AG08395 (cell line): ENCODE measurements around the gene IGFBP1.
A peak's percentile ranks its signal among the peaks of the same experiment; 100 is the strongest.
"Not testable (repeated sequence)": the region's sequence is repeated elsewhere in the genome, so short reads cannot be mapped to it uniquely, and the experiment has no call there.

Experiments
- DNase-seq: peaks from one replicate; pipeline ENCODE4 v3.0.0; 2012; ENCODE audit warnings: mixed read lengths, low spot score

The IGFBP1 gene

DNA sequence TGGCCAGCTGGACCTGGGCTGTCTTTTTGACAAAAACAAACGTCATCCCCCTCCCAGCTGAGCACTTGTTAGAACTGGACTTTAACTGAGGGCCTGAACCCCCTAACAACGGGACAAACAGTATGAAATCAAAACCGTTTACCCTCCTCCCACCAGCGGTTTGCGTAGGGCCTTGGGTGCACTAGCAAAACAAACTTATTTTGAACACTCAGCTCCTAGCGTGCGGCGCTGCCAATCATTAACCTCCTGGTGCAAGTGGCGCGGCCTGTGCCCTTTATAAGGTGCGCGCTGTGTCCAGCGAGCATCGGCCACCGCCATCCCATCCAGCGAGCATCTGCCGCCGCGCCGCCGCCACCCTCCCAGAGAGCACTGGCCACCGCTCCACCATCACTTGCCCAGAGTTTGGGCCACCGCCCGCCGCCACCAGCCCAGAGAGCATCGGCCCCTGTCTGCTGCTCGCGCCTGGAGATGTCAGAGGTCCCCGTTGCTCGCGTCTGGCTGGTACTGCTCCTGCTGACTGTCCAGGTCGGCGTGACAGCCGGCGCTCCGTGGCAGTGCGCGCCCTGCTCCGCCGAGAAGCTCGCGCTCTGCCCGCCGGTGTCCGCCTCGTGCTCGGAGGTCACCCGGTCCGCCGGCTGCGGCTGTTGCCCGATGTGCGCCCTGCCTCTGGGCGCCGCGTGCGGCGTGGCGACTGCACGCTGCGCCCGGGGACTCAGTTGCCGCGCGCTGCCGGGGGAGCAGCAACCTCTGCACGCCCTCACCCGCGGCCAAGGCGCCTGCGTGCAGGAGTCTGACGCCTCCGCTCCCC lies at the start of gene IGFBP1:
IGFBP1 (plus strand) TSS at position 304 of the 808 bp plus-strand sequence; CDS start at position 469, 165 bp downstream.
- peak; percentile 57 for DNase-seq

- DNase-seq = not testable (repeated sequence)
These were observed 49.4 kb upstream of the IGFBP1 start for GRCh38 chr7:45838852-45839251.

GRCh38 chr7:45841926-45842717 lies 46.2 kb upstream of the IGFBP1 start:
- DNase-seq = not testable (repeated sequence)

DNA sequence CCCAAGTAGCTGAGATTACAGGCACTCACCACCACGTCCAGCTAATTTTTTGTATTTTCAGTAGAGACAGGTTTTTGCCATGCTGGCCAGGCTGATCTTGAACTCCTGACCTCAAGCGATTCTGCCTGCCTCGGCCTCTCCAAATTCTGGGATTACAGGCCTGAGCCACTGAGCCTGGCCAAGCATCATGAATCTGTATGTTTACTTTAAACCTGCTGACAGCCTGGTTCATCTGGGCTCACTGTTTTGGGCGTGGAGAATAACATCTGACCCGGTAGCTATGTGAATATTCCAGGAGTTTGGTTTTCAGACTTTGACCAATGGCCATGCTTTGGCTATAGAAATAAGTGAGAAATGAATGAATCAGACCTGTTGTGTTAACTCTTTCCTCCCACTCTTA lies 41.8 kb upstream of the IGFBP1 start:
- DNase-seq = not testable (repeated sequence)

DNA sequence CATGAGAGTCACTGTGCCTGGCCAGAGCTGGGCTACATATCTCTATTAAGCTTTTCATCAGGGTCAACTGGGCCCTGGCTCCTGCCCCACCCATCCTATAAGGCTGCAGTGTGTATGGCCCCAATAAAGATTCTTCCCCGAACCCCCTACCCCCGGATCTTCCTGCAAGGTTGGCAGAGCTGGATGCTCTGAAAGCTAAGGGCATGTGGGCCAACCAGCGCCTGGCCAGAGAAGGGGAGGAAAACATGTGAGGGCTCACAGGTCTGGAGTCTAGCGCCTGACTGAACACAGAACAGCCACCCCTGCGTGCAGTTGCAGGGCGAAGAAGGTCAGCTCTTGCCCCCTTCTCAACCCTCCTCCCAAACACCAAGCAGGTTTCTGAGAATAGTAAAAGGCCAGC lies 39.6 kb upstream of the IGFBP1 start:
- not testable (repeated sequence) for DNase-seq

GRCh38 chr7:45852984-45853383 lies 35.3 kb upstream of the IGFBP1 start:
- DNase-seq = not testable (repeated sequence)

- DNase-seq = not testable (repeated sequence)
These were observed 34.8 kb upstream of the IGFBP1 start for GRCh38 chr7:45853491-45853890.

DNA sequence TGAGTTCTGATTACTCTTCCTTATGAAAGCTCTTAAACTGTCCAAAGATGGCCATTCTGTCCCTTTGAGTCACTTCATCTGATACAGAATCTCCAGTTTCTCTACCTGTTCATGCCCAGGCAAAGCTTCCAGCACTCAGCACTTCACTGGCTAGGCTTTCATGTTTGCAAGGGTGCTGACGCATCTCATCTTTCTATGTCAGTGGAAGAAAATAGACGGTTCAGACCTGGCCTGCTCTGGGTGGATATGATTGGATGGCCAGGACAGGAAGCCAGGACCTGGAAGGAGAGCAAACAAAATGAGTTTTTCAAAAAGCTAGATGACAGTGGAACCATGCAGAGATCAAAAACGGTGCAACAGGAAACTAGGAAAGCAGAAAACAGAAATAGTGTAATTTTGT lies 32.6 kb upstream of the IGFBP1 start:
- DNase-seq = not testable (repeated sequence)

DNA sequence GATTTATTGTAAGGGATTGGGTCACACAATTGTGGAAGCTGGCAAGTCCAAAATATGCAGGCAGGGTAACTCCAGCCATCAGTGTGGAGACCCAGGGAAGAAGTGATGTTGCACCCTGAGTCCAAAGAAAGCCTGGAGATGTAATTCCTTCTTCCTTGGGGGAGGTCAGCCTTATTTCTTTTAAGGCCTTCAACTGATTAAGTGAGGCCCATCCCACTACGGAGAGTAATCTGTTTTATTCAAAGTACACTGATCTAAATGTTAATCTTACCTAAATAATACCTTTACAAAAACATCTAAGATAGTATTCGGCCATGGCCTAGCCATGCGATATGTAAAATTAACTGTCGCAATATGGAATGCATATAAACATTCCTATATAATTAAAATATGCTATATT lies 31.4 kb upstream of the IGFBP1 start:
- not testable (repeated sequence) for DNase-seq

DNA sequence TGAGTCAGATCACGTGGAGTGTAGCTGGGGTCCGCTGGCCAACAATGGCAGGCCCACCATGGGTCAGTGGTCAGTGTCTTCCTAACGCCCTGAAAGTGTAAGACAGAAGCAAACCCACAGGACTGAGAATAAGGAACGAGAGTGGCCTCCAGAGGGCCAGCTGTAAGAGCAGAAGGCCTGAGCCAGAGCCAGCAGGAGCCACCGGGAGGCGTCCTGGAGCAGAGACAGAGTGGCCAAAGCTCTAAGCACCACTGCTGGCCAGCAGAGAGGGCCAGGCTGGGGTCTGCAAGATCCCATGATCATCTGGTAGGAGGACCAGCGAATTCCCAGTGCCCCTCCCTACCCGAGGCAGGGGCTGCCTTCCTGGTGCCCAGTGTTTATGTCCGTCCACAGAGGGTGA lies 24.6 kb upstream of the IGFBP1 start:
- no peak for DNase-seq

- no peak for DNase-seq
These were observed 22.5 kb upstream of the IGFBP1 start for GRCh38 chr7:45865594-45866410.

GRCh38 chr7:45867471-45867870 lies 20.8 kb upstream of the IGFBP1 start:
- no peak for DNase-seq

DNA sequence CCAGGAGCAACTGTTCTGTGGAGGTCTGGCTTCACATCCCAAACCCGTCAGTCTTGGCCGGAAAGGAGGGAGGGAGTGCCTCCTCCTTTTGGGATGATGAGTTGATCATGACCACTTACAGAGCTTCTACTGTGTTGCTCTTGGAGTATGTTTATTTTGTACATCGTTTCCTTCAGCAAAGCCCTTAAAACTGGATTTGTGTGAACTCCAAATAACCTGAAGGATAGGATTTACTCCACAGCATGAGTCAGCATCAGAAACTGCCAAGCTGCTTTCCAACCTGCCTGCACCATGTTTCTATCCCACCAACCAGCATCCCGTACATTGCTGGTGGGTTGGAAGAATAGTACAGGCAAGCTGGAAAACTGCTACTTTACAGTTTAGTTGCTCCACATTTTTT lies 18.9 kb upstream of the IGFBP1 start:
- DNase-seq = no peak

DNA sequence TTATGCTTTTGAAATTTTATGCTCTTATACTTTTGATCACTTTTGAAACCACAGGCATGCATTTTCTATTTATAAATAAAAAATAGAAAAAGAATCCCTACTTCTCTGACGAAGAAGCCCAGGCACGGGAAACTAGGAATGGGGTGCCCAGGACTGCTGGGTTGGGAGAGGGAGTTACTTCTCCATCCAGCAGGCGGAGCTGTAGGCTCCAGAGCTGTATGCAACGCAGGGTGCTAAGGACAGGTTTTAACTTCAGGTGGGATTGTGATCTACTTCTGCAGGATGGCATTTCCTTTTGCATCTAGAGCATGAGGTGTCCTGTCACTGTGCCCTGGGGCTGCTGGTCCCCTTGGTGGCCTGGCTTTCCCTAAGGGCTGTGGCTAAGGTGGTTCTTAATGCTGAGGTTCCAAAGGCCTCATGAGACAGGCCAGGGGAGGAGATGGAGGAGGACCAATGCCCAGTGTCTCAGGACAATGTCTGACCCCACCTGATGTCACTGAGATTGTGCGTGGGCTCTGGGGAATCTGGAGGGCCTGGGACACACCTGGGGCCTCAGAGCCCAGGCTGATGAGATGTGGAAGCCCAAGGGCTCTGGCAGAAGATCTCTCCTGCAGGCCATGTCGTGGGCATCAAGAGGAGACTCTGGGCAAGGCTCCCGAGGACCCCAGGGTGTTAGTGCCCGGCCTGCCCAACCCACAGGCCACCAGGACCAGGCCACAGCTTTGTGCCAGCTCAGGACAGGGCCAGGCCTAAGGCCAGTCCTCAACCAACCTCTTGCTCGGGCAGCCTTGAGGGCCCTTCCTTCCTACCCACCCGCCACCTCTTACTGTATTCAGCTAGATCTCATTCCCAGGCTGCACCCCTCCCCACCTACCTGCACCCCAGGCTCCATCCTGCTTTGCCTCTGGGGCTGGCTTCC lies 15.9 kb upstream of the IGFBP1 start:
- no peak for DNase-seq

GRCh38 chr7:45873035-45873354 lies 15.3 kb upstream of the IGFBP1 start, which contains the start of gene CCDC201:
TSS of gene CCDC201 (minus strand) at chr7:45873082. CDS start at chr7:45873007, 75 bp downstream.
- DNase-seq = no peak

- no peak for DNase-seq
These were observed 14.9 kb upstream of the IGFBP1 start for GRCh38 chr7:45873355-45873754.

- DNase-seq = peak; percentile 76
These were observed 13.7 kb upstream of the IGFBP1 start for GRCh38 chr7:45874408-45875131.

GRCh38 chr7:45876519-45876918 lies 11.8 kb upstream of the IGFBP1 start:
- no peak for DNase-seq

DNA sequence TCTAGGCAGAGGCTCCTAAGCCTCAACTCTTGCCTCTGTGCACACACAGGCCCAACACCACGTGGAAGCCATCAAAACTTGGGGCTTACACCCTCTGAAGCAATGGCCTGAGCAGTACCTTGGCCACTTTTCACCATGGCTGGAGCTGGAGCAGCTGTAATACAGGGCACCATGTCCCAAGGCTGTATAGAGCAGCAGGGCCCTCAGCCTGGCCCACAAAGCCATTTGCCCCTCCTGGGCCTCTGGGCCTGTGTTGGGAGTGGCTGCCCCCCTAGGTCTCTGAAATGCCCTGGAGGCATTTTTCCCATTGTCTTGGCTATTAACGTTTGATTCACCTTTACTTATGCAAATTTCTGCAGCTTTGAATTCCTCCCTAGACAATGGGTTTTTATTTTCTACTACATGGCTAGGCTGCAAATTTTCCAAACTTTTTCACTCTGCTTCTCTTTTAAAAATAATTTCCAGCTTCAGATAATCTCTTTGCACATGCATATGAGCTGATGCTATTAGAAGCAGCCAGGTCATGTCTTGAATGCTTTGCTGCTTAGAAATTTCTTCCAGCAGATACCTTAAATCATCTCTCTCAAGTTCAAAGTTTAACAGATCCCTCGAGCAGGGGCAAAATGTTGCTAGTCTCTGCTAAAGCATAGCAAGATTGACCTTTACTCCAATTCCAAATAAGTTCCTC lies 9.7 kb upstream of the IGFBP1 start:
- no peak for DNase-seq

DNA sequence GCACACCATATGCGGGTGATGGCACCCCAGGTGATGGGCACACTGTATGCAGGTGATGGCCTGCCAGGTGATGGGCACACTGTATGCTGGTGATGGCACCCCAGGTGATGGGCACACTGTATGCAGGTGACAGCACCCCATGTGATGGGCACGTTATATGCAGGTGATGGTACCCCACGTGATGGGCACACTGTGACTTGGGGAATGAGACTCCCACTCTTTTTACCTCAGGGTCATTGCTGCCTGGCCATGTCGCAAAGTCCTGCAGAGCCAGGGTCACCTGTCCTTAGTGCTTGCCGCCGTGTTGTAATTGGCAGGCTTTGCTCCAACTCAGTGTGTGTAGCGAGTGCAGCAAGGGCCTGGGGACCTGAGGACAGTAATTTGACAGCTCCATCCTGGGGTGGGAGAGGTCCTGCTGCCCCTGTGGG lies 7.8 kb upstream of the IGFBP1 start:
- no peak for DNase-seq
